Left lung (tissue), 10 donors: ENCODE data around the gene SDHAF1. TPM values are rescaled to one million over a fixed set of nuclear protein-coding genes. Genes with fewer than 3 reads are reported as not detected.

Experiments used
- ATAC-seq: fragments of 200-7000 bp; cut with Tn5 transposase; one replicate; pipeline ENCODE4 v1.9.1; 2020; ENCODE audit warnings: moderate library complexity
- DNase-seq, 4 donors: peaks; one replicate each; pipeline ENCODE4 v3.0.0-alpha.2; 2013 to 2020
- H3K27ac ChIP-seq, 2 donors: fragments of 200-600 bp; sonication (generic) in 1 of 2; one replicate each; pipeline versions ENCODE4 v1.5.0 to v1.8.0; 2020 to 2021
- H3K27me3 ChIP-seq, 2 donors: fragments of 200-600 bp; sonication (generic) in 1 of 2; one replicate each; pipeline versions ENCODE4 v1.5.0 to v1.8.0; 2020 to 2021
- H3K36me3 ChIP-seq, 2 donors: fragments of 200-600 bp; sonication (generic) in 1 of 2; one replicate each; pipeline versions ENCODE4 v1.5.0 to v1.8.0; 2020 to 2021
- H3K4me1 ChIP-seq, 2 donors: fragments of 200-600 bp; one replicate each; pipeline ENCODE4 v1.8.0; 2021
- H3K4me3 ChIP-seq, 2 donors: fragments of 200-600 bp; sonication (generic) in 1 of 2; one replicate each; pipeline versions ENCODE4 v1.5.0 to v1.8.0; 2020 to 2021; ENCODE audit warnings: mild to moderate bottlenecking in 1 of 2
- H3K9me3 ChIP-seq, 2 donors: fragments of 200-600 bp; sonication (generic) in 1 of 2; one replicate each; pipeline versions ENCODE4 v1.5.0 to v1.8.0; 2020 to 2021
- CTCF ChIP-seq, 2 donors: fragments of 200-600 bp; sonication (generic) in 1 of 2; IDR thresholded peaks; one replicate each; pipeline versions ENCODE4 v1.5.0 to v1.8.0; 2021; ENCODE audit warnings: antibody characterized with exemption in 2 of 2
- intact Hi-C, 2 donors: fragments of 100-400 bp; cut with DNase I; formaldehyde crosslinking; loops; one replicate each; pipeline versions ENCODE4 v1.11.2 to v1.14.2; 2022
- polyA plus RNA-seq, 6 donors: library from polyadenylated mRNA; unstranded; fragments of 120-200 nt; gene quantifications; one replicate each; pipeline ENCODE4 v1.2.1, GENCODE V29; 2013; ENCODE audit not compliant: insufficient read length in 6 of 6
- total RNA-seq, 2 donors: library from RNA; stranded (reverse); fragmentation: NEBNext Ultra II Directional; extraction: Animal tissue kit (Norgen Biotek cat#: 25700); gene quantifications; one replicate each; pipeline ENCODE4 v1.2.1, GENCODE V29; 2021
- donor health status: DM: no; HTN: yes; CAD: no.
- donor health status: DM: no; HTN: no; CAD: no.

The SDHAF1 gene
- total and polyA plus RNA-seq, 8 donors: 9.4 to 16.5 (median 11.7) TPM

GRCh38 chr19:36043952-36044351 is 49.0 kb downstream of the SDHAF1 start:
- DNase-seq (no peak), ATAC-seq (no peak)
- intact Hi-C loops: no loop called here
- no peaks in the 10 kb centered on the region for H3K27me3 ChIP-seq
- TF ChIP-seq CTCF (IDR thresholded peaks at IDR 0.05): no peak
- H3K4me1 ChIP-seq: peaks cover 0 to 6% of the 10 kb centered on the region in 2 donors
- peaks cover 0 to 5% of the 10 kb centered on the region in 2 donors for H3K36me3 ChIP-seq
- no peaks in the 10 kb centered on the region for H3K9me3 ChIP-seq
- no peak overlapping the region for H3K27ac ChIP-seq
- no peak overlapping the region for H3K4me3 ChIP-seq

Other genes starting within 250 kb of the SDHAF1 start
- 10 to 100 TPM; 15.2 to 16.6 TPM for gene U2AF1L4, start 249.8 kb upstream of the SDHAF1 start, total RNA-seq
- gene U2AF1L4, start 249.8 kb upstream of the SDHAF1 start, polyA plus RNA-seq: 10 to 100 TPM; 16.0 to 20.5 (median 17.7) TPM
- 10 to 100 TPM; 59.6 to 90.3 TPM for gene PSENEN, start 249.5 kb upstream of the SDHAF1 start, total RNA-seq
- gene PSENEN, start 249.5 kb upstream of the SDHAF1 start, polyA plus RNA-seq: 10 to 100 TPM; 39.6 to 59.7 (median 46.9) TPM
- 1 to 10 TPM; 6.6 to 9.9 TPM for gene LIN37, start 246.6 kb upstream of the SDHAF1 start, total RNA-seq
- 10 to 100 TPM; 11.0 to 14.5 (median 12.7) TPM for gene LIN37, start 246.6 kb upstream of the SDHAF1 start, polyA plus RNA-seq
- gene HSPB6, start 238.2 kb upstream of the SDHAF1 start, total RNA-seq: 10 to 100 TPM; 38.3 to 39.7 TPM
- 10 to 100 TPM; 51.8 to 91.7 (median 71.3) TPM for gene HSPB6, start 238.2 kb upstream of the SDHAF1 start, polyA plus RNA-seq
- gene PROSER3, start 237.0 kb upstream of the SDHAF1 start, total RNA-seq: 10 to 100 TPM; 21.8 to 22.2 TPM
- gene PROSER3, start 237.0 kb upstream of the SDHAF1 start, polyA plus RNA-seq: 10 to 100 TPM; 19.0 to 21.4 (median 20.8) TPM
- 10 to 100 TPM; 11.4 to 11.9 TPM for gene ARHGAP33, start 219.6 kb upstream of the SDHAF1 start, total RNA-seq
- gene ARHGAP33, start 219.6 kb upstream of the SDHAF1 start, polyA plus RNA-seq: 10 to 100 TPM; 23.7 to 35.6 (median 29.4) TPM
- not detected for gene PRODH2, start 182.3 kb upstream of the SDHAF1 start, total RNA-seq
- gene PRODH2, start 182.3 kb upstream of the SDHAF1 start, polyA plus RNA-seq: under 1 TPM in 3 of 6 donors, not detected in 3; 0.15 to 0.31 (median 0.16) TPM
- under 1 TPM in 1 of 2 donors, not detected in 1; 0.08 TPM for gene NPHS1, start 142.7 kb upstream of the SDHAF1 start, total RNA-seq
- gene NPHS1, start 142.7 kb upstream of the SDHAF1 start, polyA plus RNA-seq: 1 to 10 TPM in 3 of 6 donors, under 1 TPM in 3; 0.45 to 2.0 (median 1.0) TPM
- gene KIRREL2, start 138.3 kb upstream of the SDHAF1 start, total RNA-seq: under 1 TPM in 1 of 2 donors, not detected in 1; 0.08 TPM
- 1 to 10 TPM in 5 of 6 donors, under 1 TPM in 1; 0.76 to 3.5 (median 2.4) TPM for gene KIRREL2, start 138.3 kb upstream of the SDHAF1 start, polyA plus RNA-seq
- 1 to 10 TPM; 3.0 to 8.6 TPM for gene APLP1, start 126.6 kb upstream of the SDHAF1 start, total RNA-seq
- 10 to 100 TPM in 1 of 6 donors, 1 to 10 TPM in 5; 8.0 to 11.0 (median 9.3) TPM for gene APLP1, start 126.6 kb upstream of the SDHAF1 start, polyA plus RNA-seq
- 10 to 100 TPM; 11.8 to 19.1 TPM for gene NFKBID, start 94.6 kb upstream of the SDHAF1 start, total RNA-seq
- 1 to 10 TPM; 3.7 to 9.5 (median 7.2) TPM for gene NFKBID, start 94.6 kb upstream of the SDHAF1 start, polyA plus RNA-seq
- gene HCST, start 92.7 kb upstream of the SDHAF1 start, total RNA-seq: 10 to 100 TPM; 24.7 to 26.0 TPM
- 1 to 10 TPM; 3.6 to 5.9 (median 4.4) TPM for gene HCST, start 92.7 kb upstream of the SDHAF1 start, polyA plus RNA-seq
- gene TYROBP, start 86.9 kb upstream of the SDHAF1 start, total RNA-seq: 100 to 1,000 TPM; 205 to 407 TPM
- 10 to 100 TPM; 12.3 to 15.7 (median 13.3) TPM for gene TYROBP, start 86.9 kb upstream of the SDHAF1 start, polyA plus RNA-seq
- gene LRFN3, start 58.8 kb upstream of the SDHAF1 start, total RNA-seq: 10 to 100 TPM; 12.2 to 14.8 TPM
- 10 to 100 TPM in 3 of 6 donors, 1 to 10 TPM in 3; 8.0 to 13.6 (median 11.1) TPM for gene LRFN3, start 58.8 kb upstream of the SDHAF1 start, polyA plus RNA-seq
- 10 to 100 TPM; 11.2 to 13.1 TPM for gene SYNE4, start 13.6 kb downstream of the SDHAF1 start, total RNA-seq
- gene SYNE4, start 13.6 kb downstream of the SDHAF1 start, polyA plus RNA-seq: 10 to 100 TPM in 1 of 6 donors, 1 to 10 TPM in 5; 6.8 to 10.4 (median 8.2) TPM
- gene ALKBH6, start 19.0 kb downstream of the SDHAF1 start, total RNA-seq: 10 to 100 TPM; 19.3 to 22.7 TPM
- gene ALKBH6, start 19.0 kb downstream of the SDHAF1 start, polyA plus RNA-seq: 10 to 100 TPM; 16.8 to 21.0 (median 19.2) TPM
- gene CLIP3, start 37.7 kb downstream of the SDHAF1 start, total RNA-seq: 10 to 100 TPM in 1 of 2 donors, 1 to 10 TPM in 1; 5.8 to 16.6 TPM
- 10 to 100 TPM; 22.4 to 33.0 (median 31.5) TPM for gene CLIP3, start 37.7 kb downstream of the SDHAF1 start, polyA plus RNA-seq
- 1 to 10 TPM; 7.1 to 7.2 TPM for gene THAP8, start 59.1 kb downstream of the SDHAF1 start, total RNA-seq
- gene THAP8, start 59.1 kb downstream of the SDHAF1 start, polyA plus RNA-seq: 1 to 10 TPM; 5.7 to 8.4 (median 6.9) TPM
- gene WDR62, start 59.7 kb downstream of the SDHAF1 start, total RNA-seq: 1 to 10 TPM; 3.7 to 4.3 TPM
- 1 to 10 TPM; 4.0 to 6.7 (median 4.5) TPM for gene WDR62, start 59.7 kb downstream of the SDHAF1 start, polyA plus RNA-seq
- not detected for gene OVOL3, start 116.0 kb downstream of the SDHAF1 start, total RNA-seq
- gene OVOL3, start 116.0 kb downstream of the SDHAF1 start, polyA plus RNA-seq: under 1 TPM in 2 of 6 donors, not detected in 4; 0.27 to 0.34 TPM
- gene POLR2I, start 119.7 kb downstream of the SDHAF1 start, total RNA-seq: 10 to 100 TPM; 43.7 to 51.7 TPM
- gene POLR2I, start 119.7 kb downstream of the SDHAF1 start, polyA plus RNA-seq: 10 to 100 TPM; 35.8 to 52.4 (median 45.7) TPM
- 100 to 1,000 TPM; 116 to 130 TPM for gene TBCB, start 120.3 kb downstream of the SDHAF1 start, total RNA-seq
- gene TBCB, start 120.3 kb downstream of the SDHAF1 start, polyA plus RNA-seq: 100 to 1,000 TPM in 4 of 6 donors, 10 to 100 TPM in 2; 90.2 to 122 (median 111) TPM
- gene CAPNS1, start 144.9 kb downstream of the SDHAF1 start, total RNA-seq: 100 to 1,000 TPM; 688 to 720 TPM
- gene CAPNS1, start 144.9 kb downstream of the SDHAF1 start, polyA plus RNA-seq: 100 to 1,000 TPM; 479 to 615 (median 546) TPM
- 10 to 100 TPM; 47.1 to 64.9 TPM for gene COX7A1, start 157.3 kb downstream of the SDHAF1 start, total RNA-seq
- gene COX7A1, start 157.3 kb downstream of the SDHAF1 start, polyA plus RNA-seq: 10 to 100 TPM; 29.4 to 47.3 (median 35.1) TPM
- gene ZNF565, start 219.5 kb downstream of the SDHAF1 start, total RNA-seq: 1 to 10 TPM; 3.2 to 3.5 TPM
- gene ZNF565, start 219.5 kb downstream of the SDHAF1 start, polyA plus RNA-seq: 1 to 10 TPM; 7.1 to 8.3 (median 7.8) TPM
- gene ZNF146, start 219.9 kb downstream of the SDHAF1 start, total RNA-seq: 10 to 100 TPM; 42.8 to 47.7 TPM
- gene ZNF146, start 219.9 kb downstream of the SDHAF1 start, polyA plus RNA-seq: 100 to 1,000 TPM; 112 to 140 (median 121) TPM